ENCODE measurements around the gene KCNE1. TPM values are rescaled to one million over a fixed set of nuclear protein-coding genes. Genes with fewer than 3 reads are reported as not detected.

KCNE1 gene
- total RNA-seq (2021), result 0.13 TPM in 1 of 2 replicates, not detected in the other
- Bru-seq, nascent RNA, result percentile 19 among the genes with signal in this experiment
- percentile 16 among the genes with signal in this experiment for BruChase-seq, experiment 1, labeled RNA remaining after a 2-hour chase
- percentile 20 among the genes with signal in this experiment for BruChase-seq, experiment 2, labeled RNA remaining after a 6-hour chase
- long read RNA-seq, result 0 reads

DNA sequence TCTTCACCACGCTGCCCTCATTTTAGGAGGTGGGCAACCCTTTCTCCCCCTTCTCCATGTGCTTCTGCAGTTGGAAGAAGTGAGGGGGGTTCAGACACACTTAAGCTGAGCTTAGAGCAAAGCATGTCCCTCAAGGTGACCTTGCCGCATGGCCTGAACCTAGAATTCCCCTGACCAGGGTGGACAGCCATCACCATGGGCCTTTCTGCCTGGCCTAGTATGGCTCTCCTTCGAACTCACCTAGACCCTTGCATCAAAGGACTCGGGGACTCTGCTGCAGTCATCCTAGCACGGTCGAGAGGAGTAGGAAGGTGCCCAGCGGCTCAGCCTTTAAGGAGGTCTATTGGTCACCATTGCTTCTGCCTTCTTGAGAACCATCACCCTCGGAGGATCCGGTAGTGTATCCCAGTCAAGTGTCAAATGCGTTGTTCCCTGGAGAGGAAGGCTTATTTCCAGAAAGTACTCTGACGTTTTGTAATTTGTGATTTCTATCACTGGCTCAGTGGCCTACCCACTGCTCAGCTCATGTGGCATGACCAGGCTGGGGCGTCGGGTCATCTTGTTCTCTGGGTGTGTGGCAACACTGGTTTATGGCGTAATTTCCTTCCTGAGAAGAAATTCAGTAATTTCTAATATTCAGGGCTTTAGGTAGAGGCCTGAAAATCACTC is at the start of gene KCNE1:
TSS of gene KCNE1 (minus strand) at position 424 of the 669 bp plus-strand sequence. CDS start 62,576 bp downstream, outside the sequence.
- H3K36me3 ChIP-seq (ENCODE audit: insufficient read depth, low read length, poor library complexity, severe bottlenecking), result no peaks in the 10 kb centered on the region
- H3K4me1 ChIP-seq (ENCODE audit: insufficient read depth, low read length, poor library complexity, severe bottlenecking), result no peaks in the 10 kb centered on the region
- ChIA-PET POLR2A (ENCODE audit: low non-redundant PET) (no interaction called here), CTCF (no interaction called here)
- H3K27me3 ChIP-seq (replicated peaks; ENCODE audit: insufficient read depth, low read depth, low read length, poor library complexity), result no peaks in the 10 kb centered on the region
- no peak within 1 kb of the TSS for H3K27ac ChIP-seq (ENCODE audit: low read depth, low read length, poor library complexity, severe bottlenecking)
- DNase-seq (ENCODE audit: low spot score), result no peak
- BruUV-seq (replicated peaks), result no TSS peak
- no peak for TF ChIP-seq EZH2 (IDR thresholded peaks at IDR 0.05; ENCODE audit: borderline replicate concordance, low read depth, low read length, poor library complexity, severe bottlenecking)
- TF ChIP-seq, protein P1, sequence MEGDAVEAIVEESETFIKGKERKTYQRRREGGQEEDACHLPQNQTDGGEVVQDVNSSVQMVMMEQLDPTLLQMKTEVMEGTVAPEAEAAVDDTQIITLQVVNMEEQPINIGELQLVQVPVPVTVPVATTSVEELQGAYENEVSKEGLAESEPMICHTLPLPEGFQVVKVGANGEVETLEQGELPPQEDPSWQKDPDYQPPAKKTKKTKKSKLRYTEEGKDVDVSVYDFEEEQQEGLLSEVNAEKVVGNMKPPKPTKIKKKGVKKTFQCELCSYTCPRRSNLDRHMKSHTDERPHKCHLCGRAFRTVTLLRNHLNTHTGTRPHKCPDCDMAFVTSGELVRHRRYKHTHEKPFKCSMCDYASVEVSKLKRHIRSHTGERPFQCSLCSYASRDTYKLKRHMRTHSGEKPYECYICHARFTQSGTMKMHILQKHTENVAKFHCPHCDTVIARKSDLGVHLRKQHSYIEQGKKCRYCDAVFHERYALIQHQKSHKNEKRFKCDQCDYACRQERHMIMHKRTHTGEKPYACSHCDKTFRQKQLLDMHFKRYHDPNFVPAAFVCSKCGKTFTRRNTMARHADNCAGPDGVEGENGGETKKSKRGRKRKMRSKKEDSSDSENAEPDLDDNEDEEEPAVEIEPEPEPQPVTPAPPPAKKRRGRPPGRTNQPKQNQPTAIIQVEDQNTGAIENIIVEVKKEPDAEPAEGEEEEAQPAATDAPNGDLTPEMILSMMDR (conservative IDR thresholded peaks at IDR 0.05; ENCODE audit: low read depth, low read length), result no peak
- intact Hi-C loops (cut with micrococcal nuclease; ENCODE audit: unreplicated experiment), result no loop called here
- no peaks in the 10 kb centered on the region for H3K9me3 ChIP-seq (ENCODE audit: low read depth, low read length, poor library complexity, severe bottlenecking)
- no peak within 1 kb of the TSS for H3K4me3 ChIP-seq (ENCODE audit: low read depth, low read length, poor library complexity, severe bottlenecking)

DNA sequence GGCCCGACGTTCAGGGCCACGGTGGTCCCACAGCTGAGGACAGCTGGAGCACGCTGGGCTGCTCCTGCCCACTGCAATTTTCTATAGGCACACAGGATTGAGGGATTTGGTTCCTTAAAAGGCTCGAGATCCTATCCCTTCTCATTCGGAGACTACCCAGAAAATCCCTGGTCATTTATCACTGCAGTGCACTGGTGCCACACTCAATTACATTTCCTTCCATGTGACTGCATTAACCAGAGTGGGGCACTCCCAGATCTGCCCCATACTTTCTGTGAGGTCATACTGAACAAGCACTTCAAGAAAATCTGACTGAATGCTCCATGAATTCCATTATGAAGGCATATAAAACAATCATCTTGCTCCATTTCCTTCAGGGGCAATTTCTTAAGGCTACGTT is 49.8 kb upstream of the KCNE1 start:
- intact Hi-C loops (cut with micrococcal nuclease; ENCODE audit: unreplicated experiment), result no loop called here
- Histone ChIP-seq H3K9me3 (ENCODE audit: low read depth, low read length, poor library complexity, severe bottlenecking) (no peaks in the 10 kb centered on the region), H3K4me3 (ENCODE audit: low read depth, low read length, poor library complexity, severe bottlenecking) (no peak overlapping the region), H3K27ac (ENCODE audit: low read depth, low read length, poor library complexity, severe bottlenecking) (no peak overlapping the region), H3K36me3 (ENCODE audit: insufficient read depth, low read length, poor library complexity, severe bottlenecking) (no peaks in the 10 kb centered on the region), H3K4me1 (ENCODE audit: insufficient read depth, low read length, poor library complexity, severe bottlenecking) (no peaks in the 10 kb centered on the region), H3K27me3 (replicated peaks; ENCODE audit: insufficient read depth, low read depth, low read length, poor library complexity) (no peaks in the 10 kb centered on the region)
- CTCF ChIA-PET, result no interaction called here
- DNase-seq (ENCODE audit: low spot score), result no peak
- no peak for TF ChIP-seq EZH2 (IDR thresholded peaks at IDR 0.05; ENCODE audit: borderline replicate concordance, low read depth, low read length, poor library complexity, severe bottlenecking)
- TF ChIP-seq, protein P1 (conservative IDR thresholded peaks at IDR 0.05; ENCODE audit: low read depth, low read length), result no peak
- POLR2A ChIA-PET (ENCODE audit: low non-redundant PET), result no interaction called here
- BruUV-seq (replicated peaks), result no TSS peak

DNA sequence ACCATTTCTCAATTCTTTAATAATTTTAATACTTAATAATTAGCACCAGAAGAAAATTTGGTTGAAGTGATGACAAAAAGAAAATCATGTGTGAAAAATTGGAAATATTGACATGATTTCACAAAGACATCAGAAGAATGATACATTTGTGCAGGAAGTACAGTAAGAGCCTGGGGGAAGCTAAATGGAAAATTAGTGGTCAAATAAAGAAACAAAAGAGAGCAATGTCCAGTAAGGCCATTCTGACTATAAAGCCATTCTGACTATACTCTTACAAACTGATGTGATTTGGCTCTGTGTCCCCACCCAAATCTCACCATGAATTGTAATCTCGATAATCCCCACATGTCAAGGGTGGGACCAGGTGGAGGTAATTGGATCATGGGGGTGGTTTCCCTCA is 48.6 kb upstream of the KCNE1 start:
- no peak overlapping the region for H3K4me3 ChIP-seq (ENCODE audit: low read depth, low read length, poor library complexity, severe bottlenecking)
- CTCF ChIA-PET, result no interaction called here
- H3K27me3 ChIP-seq (replicated peaks; ENCODE audit: insufficient read depth, low read depth, low read length, poor library complexity), result no peaks in the 10 kb centered on the region
- H3K27ac ChIP-seq (ENCODE audit: low read depth, low read length, poor library complexity, severe bottlenecking), result no peak overlapping the region
- intact Hi-C loops (cut with micrococcal nuclease; ENCODE audit: unreplicated experiment), result no loop called here
- TF ChIP-seq, protein P1 (conservative IDR thresholded peaks at IDR 0.05; ENCODE audit: low read depth, low read length), result no peak
- TF ChIP-seq EZH2 (IDR thresholded peaks at IDR 0.05; ENCODE audit: borderline replicate concordance, low read depth, low read length, poor library complexity, severe bottlenecking), result no peak
- POLR2A ChIA-PET (ENCODE audit: low non-redundant PET), result no interaction called here
- H3K36me3 ChIP-seq (ENCODE audit: insufficient read depth, low read length, poor library complexity, severe bottlenecking), result no peaks in the 10 kb centered on the region
- no TSS peak for BruUV-seq (replicated peaks)
- DNase-seq (ENCODE audit: low spot score), result no peak
- H3K9me3 ChIP-seq (ENCODE audit: low read depth, low read length, poor library complexity, severe bottlenecking), result no peaks in the 10 kb centered on the region
- no peaks in the 10 kb centered on the region for H3K4me1 ChIP-seq (ENCODE audit: insufficient read depth, low read length, poor library complexity, severe bottlenecking)
